Right atrium auricular region (tissue), 2 donors: ENCODE measurements around the gene PKN2. TPM values are rescaled to one million over a fixed set of nuclear protein-coding genes. Genes with fewer than 3 reads are reported as not detected.

Source experiments
- DNase-seq: peaks from one replicate; pipeline ENCODE4 v3.0.0-alpha.2; 2019; ENCODE audit warnings: low spot score
- H3K27ac ChIP-seq, 2 donors: fragments of 200-600 bp; sonication (generic); 1 replicate in 1 of 2; 2 replicates in 1 of 2; pipeline ENCODE4 v1.5.1; 2016 to 2019
- H3K27me3 ChIP-seq, 2 donors: fragments of 200-600 bp; sonication (generic); one replicate each; pipeline versions ENCODE4 v1.5.1 to v1.6.0; 2017 to 2019
- H3K36me3 ChIP-seq: fragments of 200-600 bp; sonication (generic); one replicate; pipeline ENCODE4 v1.5.1; 2016
- H3K4me1 ChIP-seq, 2 donors: fragments of 200-600 bp; sonication (generic); one replicate each; pipeline versions ENCODE4 v1.5.1 to v1.6.0; 2017 to 2019
- H3K4me3 ChIP-seq, 2 donors: fragments of 200-600 bp; sonication (generic); 1 replicate in 1 of 2; 2 replicates in 1 of 2; pipeline ENCODE4 v1.5.1; 2017 to 2019; ENCODE audit warnings: mild to moderate bottlenecking in 1 of 2, moderate library complexity in 1 of 2
- H3K9me3 ChIP-seq, 2 donors: fragments of 200-600 bp; sonication (generic); one replicate each; pipeline ENCODE4 v1.5.1; 2019
- total RNA-seq, 2 donors: library from RNA; depleted of rRNA; stranded (reverse); fragments of >200 nt; gene quantifications; one replicate each; pipeline ENCODE4 v1.1.0, GENCODE V29; 2016
- TF ChIP-seq, protein P1 (sequence below), 2 donors: fragments of 200-600 bp; sonication (generic); IDR thresholded peaks; one replicate each; pipeline ENCODE4 v1.5.1; 2019; ENCODE audit warnings: antibody characterized with exemption in 2 of 2

PKN2 gene
- total RNA-seq, 2 donors from 2014 or later, result 21.7 to 24.9 TPM

DNA sequence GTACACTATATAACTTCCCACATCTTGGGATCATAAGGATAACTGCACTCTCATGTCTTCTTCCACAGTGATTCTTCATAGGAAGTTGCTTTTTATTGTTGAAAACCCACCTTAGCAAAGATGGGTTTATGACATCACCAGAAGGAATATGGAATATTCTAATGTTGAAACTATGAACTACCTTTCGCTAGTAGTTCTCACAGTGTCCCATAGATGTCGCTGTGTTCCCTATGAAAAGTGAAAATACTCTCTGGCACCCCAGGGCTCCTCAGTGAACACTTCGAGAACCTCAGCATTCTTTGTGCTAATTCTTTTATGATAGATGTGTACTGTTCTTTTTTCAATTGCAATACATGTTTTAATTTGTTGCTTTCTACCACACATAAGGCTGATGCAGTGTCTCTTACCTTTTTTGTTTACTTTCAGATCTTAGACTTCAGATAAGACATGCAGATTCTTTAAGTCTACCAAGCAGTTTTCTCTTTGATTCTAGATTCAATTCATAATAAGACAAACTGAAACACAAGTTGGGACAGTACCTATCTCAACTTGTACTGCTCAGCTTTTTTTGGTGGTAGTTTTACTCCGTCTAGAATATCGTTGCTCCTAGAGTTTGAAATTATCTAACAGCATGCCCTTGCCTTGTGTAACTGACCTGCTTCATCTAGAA is 116.4 kb downstream of the PKN2 start:
- Histone ChIP-seq H3K4me3 (no peak overlapping the region), H3K9me3 (no peaks in the 10 kb centered on the region), H3K4me1 (no peaks in the 10 kb centered on the region), H3K36me3 (peaks cover 6% of the 10 kb centered on the region), H3K27ac (no peak overlapping the region), H3K27me3 (no peaks in the 10 kb centered on the region)
- TF ChIP-seq, protein P1, sequence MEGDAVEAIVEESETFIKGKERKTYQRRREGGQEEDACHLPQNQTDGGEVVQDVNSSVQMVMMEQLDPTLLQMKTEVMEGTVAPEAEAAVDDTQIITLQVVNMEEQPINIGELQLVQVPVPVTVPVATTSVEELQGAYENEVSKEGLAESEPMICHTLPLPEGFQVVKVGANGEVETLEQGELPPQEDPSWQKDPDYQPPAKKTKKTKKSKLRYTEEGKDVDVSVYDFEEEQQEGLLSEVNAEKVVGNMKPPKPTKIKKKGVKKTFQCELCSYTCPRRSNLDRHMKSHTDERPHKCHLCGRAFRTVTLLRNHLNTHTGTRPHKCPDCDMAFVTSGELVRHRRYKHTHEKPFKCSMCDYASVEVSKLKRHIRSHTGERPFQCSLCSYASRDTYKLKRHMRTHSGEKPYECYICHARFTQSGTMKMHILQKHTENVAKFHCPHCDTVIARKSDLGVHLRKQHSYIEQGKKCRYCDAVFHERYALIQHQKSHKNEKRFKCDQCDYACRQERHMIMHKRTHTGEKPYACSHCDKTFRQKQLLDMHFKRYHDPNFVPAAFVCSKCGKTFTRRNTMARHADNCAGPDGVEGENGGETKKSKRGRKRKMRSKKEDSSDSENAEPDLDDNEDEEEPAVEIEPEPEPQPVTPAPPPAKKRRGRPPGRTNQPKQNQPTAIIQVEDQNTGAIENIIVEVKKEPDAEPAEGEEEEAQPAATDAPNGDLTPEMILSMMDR (IDR thresholded peaks at IDR 0.05), result peak; percentile 53 to 66
- no peak for DNase-seq

DNA sequence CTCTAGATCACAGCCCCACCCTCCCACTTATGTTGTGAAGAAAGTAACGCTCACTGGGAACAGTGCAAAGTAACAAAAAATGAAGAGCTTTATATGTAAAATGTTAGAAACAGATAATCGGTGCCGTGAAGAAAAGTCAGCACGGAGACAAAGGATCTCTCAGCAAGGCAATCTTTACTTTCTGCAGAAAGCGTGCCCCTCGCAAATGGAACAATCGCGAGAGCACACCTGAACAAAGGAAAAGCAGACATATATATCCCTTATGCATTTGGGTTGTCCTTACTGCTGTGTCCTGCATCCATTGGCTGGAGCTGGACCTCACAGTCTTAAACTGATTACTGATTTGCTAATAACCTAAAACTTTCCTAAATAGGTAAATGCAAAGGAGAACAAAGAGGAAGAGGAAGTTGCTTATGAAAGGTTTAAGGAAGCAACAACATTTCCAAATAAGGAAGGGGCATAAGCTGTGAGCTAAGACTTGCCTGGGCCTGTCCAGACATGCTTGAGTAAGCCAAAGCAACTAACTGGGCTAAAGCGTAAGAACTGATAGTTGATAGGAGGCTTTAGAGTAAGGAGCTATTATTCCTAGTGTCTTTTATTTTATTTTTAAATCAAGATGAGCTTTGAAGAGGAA is 117.6 kb downstream of the PKN2 start:
- Histone ChIP-seq H3K27ac (no peak overlapping the region), H3K4me3 (no peak overlapping the region), H3K36me3 (peaks cover 18% of the 10 kb centered on the region), H3K9me3 (no peaks in the 10 kb centered on the region), H3K27me3 (no peaks in the 10 kb centered on the region), H3K4me1 (no peaks in the 10 kb centered on the region)
- DNase-seq, result no peak
- TF ChIP-seq, protein P1 (IDR thresholded peaks at IDR 0.05), result no peak

DNA sequence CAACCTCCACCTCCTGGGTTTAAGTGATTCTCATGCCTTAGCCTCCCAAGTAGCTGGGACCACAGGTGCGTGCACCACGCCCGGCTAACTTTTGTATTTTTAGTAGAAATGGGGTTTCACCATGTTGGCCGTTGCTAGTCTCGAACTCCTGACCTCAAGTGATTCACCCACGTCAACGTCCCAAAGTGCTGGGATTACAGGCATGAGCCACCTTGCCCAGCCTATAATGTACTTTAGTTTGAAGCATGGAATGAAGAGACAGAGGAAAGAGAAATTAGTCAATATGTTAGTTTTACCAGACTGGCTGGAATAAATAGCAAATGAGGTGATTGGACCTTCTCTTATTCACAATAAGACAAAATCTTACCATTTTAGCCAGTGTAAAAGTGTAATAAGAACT is 118.3 kb downstream of the PKN2 start:
- no peak for DNase-seq
- TF ChIP-seq, protein P1 (IDR thresholded peaks at IDR 0.05), result no peak
- no peaks in the 10 kb centered on the region for H3K9me3 ChIP-seq
- no peak overlapping the region for H3K4me3 ChIP-seq
- no peaks in the 10 kb centered on the region for H3K27me3 ChIP-seq
- H3K4me1 ChIP-seq, result no peaks in the 10 kb centered on the region
- H3K36me3 ChIP-seq, result peaks cover 25% of the 10 kb centered on the region
- H3K27ac ChIP-seq, result no peak overlapping the region

DNA sequence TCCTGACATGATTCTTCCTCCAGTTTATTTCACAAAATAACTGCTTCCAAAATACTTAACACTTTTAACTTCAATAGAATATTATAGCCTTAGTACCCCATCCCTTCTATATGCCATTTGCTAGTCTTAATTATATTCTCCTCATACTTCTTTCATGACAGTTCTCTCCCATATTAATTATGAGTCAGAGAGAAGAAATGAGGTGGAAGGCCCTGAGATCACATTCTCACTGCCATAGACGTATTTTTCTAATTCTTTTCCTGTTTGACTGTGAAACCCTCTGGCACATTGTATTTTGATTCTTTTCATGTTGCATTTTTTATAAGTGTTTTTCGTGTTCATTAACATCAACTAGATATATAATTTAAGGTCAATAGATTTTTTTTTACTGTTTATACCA is 118.9 kb downstream of the PKN2 start:
- Histone ChIP-seq H3K27me3 (no peaks in the 10 kb centered on the region), H3K9me3 (no peaks in the 10 kb centered on the region), H3K4me3 (no peak overlapping the region), H3K4me1 (no peaks in the 10 kb centered on the region), H3K36me3 (peaks cover 30% of the 10 kb centered on the region), H3K27ac (no peak overlapping the region)
- no peak for DNase-seq
- TF ChIP-seq, protein P1 (IDR thresholded peaks at IDR 0.05), result no peak

DNA sequence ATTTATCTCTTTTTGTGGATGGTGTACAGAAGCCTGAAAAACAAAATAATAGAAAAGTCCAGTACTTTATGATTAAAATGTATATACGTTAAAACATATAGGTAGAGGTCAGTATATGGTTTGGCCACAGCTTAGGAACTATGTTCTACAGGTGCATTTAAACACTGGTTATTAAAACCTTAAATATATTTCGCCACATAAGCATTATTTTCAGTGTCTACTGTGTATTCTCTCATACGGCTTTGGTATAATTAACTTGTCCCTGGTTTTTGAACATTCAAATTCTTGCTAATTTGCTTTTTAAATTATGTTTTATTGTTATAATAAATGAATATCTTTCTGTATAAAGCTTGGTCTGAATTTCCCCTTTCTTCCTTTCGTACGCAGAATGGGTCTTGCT is 119.4 kb downstream of the PKN2 start:
- TF ChIP-seq, protein P1 (IDR thresholded peaks at IDR 0.05), result no peak
- H3K27me3 ChIP-seq, result no peaks in the 10 kb centered on the region
- H3K4me1 ChIP-seq, result no peaks in the 10 kb centered on the region
- H3K27ac ChIP-seq, result no peak overlapping the region
- peaks cover 35% of the 10 kb centered on the region for H3K36me3 ChIP-seq
- DNase-seq, result no peak
- H3K9me3 ChIP-seq, result no peaks in the 10 kb centered on the region
- no peak overlapping the region for H3K4me3 ChIP-seq
